Activated CD8-positive, alpha-beta memory T cell treated with anti-CD3 and anti-CD28 coated beads for 4 hours (primary cell): ENCODE measurements around the gene ARR3.
"Not testable (repeated sequence)": the region's sequence is repeated elsewhere in the genome, so short reads cannot be mapped to it uniquely, and the experiment has no call there.

Experiments
- DNase-seq, 2 donors: peaks; one replicate each; pipeline ENCODE4 v3.0.0-alpha.2; 2020; ENCODE audit warnings: low read depth in 2 of 2

The ARR3 gene

GRCh38 chrX:70268034-70268433, at the start of gene ARR3:
ARR3 (plus strand) TSS chrX:70268334; CDS start chrX:70269386, 1,052 bp downstream.
- DNase-seq, result no peak

GRCh38 chrX:70219938-70220764, 48.0 kb upstream of the ARR3 start:
- no peak for DNase-seq

DNA sequence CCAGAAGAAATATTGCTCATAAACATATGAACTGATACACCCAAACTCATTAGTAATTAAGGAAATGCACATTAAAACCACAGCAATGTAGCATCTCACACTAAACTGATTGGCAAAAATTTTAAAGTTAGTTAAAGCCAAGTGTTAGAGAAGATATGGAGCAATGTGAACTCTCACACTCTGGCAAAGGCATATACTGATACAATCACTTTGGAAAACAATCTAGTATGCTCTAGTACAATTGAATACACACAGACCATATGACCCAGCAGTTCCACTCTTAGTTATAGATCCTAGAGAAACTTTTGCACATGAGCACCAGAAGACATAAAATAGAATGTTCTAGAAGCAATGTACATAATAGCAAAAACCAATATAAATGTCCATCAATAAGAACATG, 42.1 kb upstream of the ARR3 start:
- DNase-seq, result no peak

- no peak for DNase-seq
Measured at GRCh38 chrX:70226687-70227086, 41.4 kb upstream of the ARR3 start.

DNA sequence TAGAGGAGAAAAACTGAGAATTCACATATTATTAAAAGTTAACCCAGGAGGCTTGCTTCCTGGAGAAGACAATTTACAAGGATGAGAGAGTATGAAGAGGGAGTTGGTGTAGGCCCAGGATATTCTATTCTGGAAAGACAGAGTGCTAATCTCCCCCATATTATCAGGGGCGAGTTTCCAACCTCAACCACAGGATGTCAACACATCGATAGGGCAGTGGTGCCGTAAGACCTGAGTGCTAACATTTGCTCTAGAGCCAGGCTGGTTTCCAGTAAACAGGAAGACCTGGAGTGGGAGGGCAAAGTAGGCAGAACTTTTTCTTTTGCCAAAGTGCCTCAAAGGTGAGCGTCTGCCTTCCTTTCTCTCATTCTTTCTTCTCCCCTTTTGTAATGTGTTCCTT, 36.5 kb upstream of the ARR3 start:
- DNase-seq, result no peak

DNA sequence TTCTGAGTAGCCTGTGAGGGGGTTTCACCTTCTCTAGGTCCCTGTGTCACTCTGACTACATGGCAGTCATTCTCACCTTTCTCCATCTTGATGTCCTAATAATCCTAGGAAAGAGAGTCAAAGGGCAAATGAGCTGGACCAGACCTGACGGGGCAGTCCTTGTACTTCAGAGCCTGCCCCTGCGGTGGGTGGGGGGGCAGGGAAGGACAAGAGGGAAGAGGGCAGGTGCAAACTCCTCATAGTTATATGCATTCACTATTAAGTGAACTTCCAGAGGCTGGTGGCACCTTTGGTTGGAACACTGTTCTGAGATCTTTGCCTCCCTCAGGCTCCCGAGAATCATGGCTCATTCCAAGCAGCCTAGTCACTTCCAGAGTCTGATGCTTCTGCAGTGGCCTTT, 33.8 kb upstream of the ARR3 start, which contains the start of gene AWAT1:
AWAT1 (plus strand) TSS at position 301 of the 400 bp plus-strand sequence; CDS start at position 342, 41 bp downstream.
- DNase-seq, result no peak

- no peak for DNase-seq
Measured at GRCh38 chrX:70240751-70241150, 27.4 kb upstream of the ARR3 start.

- DNase-seq, result no peak
Measured at GRCh38 chrX:70241501-70241900, 26.6 kb upstream of the ARR3 start.

GRCh38 chrX:70243601-70244000, 24.5 kb upstream of the ARR3 start:
- DNase-seq, result not testable (repeated sequence)

DNA sequence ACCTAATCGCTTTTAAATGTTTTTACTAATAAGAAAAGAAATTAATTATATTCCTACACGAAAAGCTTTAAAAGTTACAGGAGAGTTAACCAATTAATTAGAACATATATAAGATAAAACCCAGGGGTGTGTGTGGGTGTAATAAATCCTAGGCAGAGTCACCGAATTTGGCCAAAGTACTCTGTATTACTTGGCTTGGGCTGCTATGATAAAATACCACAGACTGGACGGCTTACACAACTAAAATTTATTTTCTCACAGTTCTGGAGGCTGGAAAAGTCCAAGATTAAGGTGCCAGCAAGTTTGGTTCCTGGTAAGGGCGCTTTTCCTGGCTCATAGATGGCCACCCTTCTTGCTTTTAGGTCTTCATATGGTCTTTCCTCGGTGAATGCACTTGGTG, 23.3 kb upstream of the ARR3 start:
- no peak for DNase-seq

DNA sequence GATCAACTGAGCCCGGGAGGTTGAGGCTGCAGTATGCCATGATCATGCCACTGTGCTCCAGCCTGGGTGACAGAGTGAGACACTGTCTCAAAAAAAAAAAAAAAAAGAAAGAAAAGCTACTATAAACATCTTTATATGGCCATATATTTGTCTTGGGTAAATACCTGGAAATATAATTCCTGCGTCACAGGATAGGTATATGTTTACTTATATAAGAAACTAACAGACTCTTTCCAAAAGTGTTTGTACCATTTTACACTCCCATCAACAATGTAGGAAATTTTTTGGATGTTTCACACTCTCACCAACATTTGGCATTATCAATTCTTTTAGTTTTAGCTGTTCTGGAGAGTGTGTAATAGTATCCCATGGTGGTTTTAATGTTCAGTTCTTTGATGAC, 20.9 kb upstream of the ARR3 start:
- DNase-seq, result no peak

GRCh38 chrX:70252491-70252890, 15.6 kb upstream of the ARR3 start:
- no peak for DNase-seq

- no peak for DNase-seq
Measured at GRCh38 chrX:70253377-70254062, 14.6 kb upstream of the ARR3 start.

- DNase-seq, result no peak
Measured at GRCh38 chrX:70254063-70254400, 14.1 kb upstream of the ARR3 start.

DNA sequence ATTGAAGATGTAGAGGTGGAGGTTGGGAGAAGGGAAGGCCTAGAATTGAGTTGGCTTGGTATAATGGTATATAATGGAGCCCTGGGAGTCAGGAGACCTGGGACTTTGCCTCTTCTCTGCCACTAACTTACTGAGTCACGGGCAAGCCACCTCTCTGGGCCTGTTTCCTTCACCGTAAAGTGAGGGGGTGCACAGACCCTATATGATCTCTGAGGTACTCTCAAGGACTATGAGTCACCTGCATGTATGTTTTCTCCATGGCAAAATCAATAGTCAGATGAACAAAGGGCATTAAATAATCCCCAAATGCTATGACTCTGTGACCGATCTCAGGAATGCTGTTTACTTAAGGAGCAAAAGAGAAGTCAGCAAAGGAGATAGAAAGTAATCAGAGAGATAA, 13.2 kb upstream of the ARR3 start:
- no peak for DNase-seq

DNA sequence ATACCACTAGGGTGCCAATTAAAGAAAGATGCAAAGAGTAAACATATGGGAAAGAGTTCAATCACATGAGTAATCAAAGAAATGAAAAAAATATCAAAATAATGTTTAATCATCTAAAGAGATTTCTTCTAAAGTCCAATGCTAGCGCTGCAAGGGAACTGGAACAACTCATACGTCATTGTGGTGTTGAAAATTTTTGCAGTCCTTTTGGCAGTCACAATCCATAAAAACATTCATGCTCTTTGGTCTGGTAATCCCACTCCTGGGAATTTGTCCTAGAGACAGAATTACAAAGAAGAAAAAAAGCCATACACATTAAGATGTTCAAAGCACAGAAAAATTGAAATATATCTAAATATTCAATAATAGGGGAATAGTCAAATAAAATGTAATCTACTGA, 12.7 kb upstream of the ARR3 start:
- no peak for DNase-seq

GRCh38 chrX:70257423-70258288, 10.5 kb upstream of the ARR3 start:
- DNase-seq, result no peak

- no peak for DNase-seq
Measured at GRCh38 chrX:70260104-70260503, 8.0 kb upstream of the ARR3 start, which contains the start of gene P2RY4. P2RY4 (minus strand) TSS chrX:70260204; CDS start chrX:70259624, 580 bp downstream.

DNA sequence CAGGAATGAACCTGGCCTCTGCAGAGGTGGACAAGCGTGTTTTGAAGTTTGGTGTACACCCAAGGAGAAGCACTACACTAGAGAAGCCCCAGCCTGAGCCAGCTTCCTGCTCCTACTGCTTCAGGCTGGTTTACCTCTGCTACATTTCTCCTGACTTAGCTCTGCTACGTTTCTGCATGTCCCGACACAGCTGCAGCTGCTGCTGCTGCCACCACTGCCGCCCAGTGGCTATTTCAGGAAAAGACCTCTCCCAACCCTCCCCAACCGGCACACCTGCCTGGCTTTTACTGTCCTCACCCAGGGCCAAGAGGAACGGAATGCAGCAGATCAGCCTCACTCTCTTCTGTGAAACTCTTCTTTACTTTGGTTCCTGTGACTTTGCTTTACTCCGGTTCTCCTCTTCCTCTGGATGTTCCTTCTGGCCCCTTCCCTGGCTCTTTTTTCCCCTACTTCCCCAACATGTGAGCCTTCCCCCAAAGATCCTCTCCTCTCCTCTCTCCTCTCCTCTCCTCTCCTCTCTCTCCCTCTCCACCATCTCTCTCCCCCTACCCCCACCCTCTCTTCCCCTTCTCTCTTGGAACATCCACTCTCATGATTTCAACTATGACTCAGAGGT, 5.1 kb upstream of the ARR3 start:
- no peak for DNase-seq

- DNase-seq, result no peak
Measured at GRCh38 chrX:70264784-70265183, 3.4 kb upstream of the ARR3 start.

DNA sequence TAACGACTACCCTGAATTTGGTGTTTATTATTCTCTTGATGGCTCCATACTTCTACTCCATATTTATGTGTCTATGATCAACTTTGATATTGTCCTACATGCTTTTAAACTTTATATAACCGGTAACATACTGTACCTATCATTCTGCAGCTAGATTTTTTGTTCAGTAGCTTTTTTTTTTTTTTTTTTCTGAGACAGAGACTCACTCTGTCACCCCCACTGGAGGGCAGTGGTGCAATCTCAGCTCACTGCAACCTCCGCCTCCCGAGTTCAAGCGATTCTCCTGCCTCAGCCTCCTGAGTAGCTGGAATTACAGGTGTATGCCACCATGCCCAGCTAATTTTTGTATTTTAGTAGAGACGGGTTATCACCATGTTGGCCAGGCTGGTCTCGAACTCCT, 5.9 kb downstream of the ARR3 start:
- DNase-seq, result not testable (repeated sequence)

DNA sequence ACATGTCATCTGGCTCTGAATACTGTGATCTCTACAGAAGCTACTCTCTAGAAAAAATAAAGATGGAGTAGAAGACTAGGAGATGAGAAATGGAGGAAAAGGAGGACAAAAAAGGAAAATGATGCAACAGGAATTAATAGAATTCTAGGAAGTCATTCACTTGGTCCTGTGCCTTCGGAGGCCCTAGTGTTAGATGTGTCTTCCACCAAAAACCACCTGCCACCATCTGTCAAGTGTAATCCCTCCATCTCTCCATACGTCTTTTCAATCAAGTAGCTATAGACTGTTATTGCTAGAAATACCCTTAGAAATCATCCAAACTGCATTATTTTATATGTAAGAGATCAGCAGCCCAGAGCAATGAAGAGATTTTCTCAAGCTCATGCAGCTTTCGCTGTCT, 10.9 kb downstream of the ARR3 start:
- no peak for DNase-seq
